Measurements from ENCODE around the gene TMEM95. TPM values are rescaled to one million over a fixed set of nuclear protein-coding genes. Genes with fewer than 3 reads are reported as not detected.

Gene TMEM95
- total RNA-seq, 1 experiment from 2014 or later, result not detected

- CTCF ChIA-PET, result interaction anchor here (0.6 kb wide), 1 partner anchor 57 kb away, joined by 3 read pairs; the partner anchor contains the start of gene CTDNEP1
- Histone ChIP-seq H3K9ac (ENCODE audit: low read length) (peak overlapping the region; percentile 99), H2AFZ (ENCODE audit: low read depth, low read length, poor library complexity, severe bottlenecking) (no peak overlapping the region), H3K36me3 (ENCODE audit: control insufficient read depth in 1 of 2, insufficient read depth in 2 of 2, low read length in 2 of 2) (peaks cover 30 to 46% of the 10 kb centered on the region in 2 experiments), H3K79me2 (ENCODE audit: insufficient read depth, low read length) (peaks cover 63% of the 10 kb centered on the region), H3K4me3 (replicated peaks in 1 of 2; ENCODE audit: low read depth in 1 of 2, low read length in 2 of 2) (peak overlapping the region; percentile 90 to 99), H3K9me2 (ENCODE audit: insufficient read depth) (no peaks in the 10 kb centered on the region), H3K9me3 (ENCODE audit: control insufficient read depth in 1 of 2, insufficient read depth in 1 of 2, low read depth in 1 of 2, low read length in 2 of 2) (no peaks in the 10 kb centered on the region), H3K4me1 (ENCODE audit: control insufficient read depth in 1 of 2, insufficient read depth in 2 of 2, low read length in 2 of 2) (peaks cover 28 to 56% of the 10 kb centered on the region in 2 experiments), H3K4me2 (ENCODE audit: low read length) (peak overlapping the region; percentile 88), H4K20me1 (ENCODE audit: insufficient read depth) (peaks cover 36% of the 10 kb centered on the region), H3K27me3 (ENCODE audit: insufficient read depth, low read length) (no peaks in the 10 kb centered on the region), H3K27ac (ENCODE audit: low read depth, low read length) (peak overlapping the region; percentile 98)
- DNase-seq (ENCODE audit: low read depth, low spot score), result peak; percentile 72
- RAD21 ChIA-PET (ENCODE audit: low non-redundant PET in 1 of 2, low total read pairs in 2 of 2, uncharacterized antibody in 2 of 2, unreplicated experiment in 2 of 2), result no interaction called here
- POLR2A ChIA-PET, result interaction anchor here (0.8 to 1.6 kb wide), 4 partner anchors 21 to 95 kb away, joined by 3 to 9 read pairs (median 3); partner anchors contain the start of genes GABARAP, NEURL4 and TMEM256
- peak; percentile 30 for ATAC-seq
- TSS peak; percentile 91 for BruUV-seq (replicated peaks)
- intact Hi-C loops (cut with micrococcal nuclease), result loop anchor here (5.0 kb wide), 1 partner anchor 57 kb away; the partner anchor contains the start of genes CTDNEP1 and ELP5
- peak; percentile 72 for TF ChIP-seq POLR2AphosphoS5 (IDR thresholded peaks at IDR 0.05; ENCODE audit: low read depth, low read length)
- TF ChIP-seq POLR2A (IDR thresholded peaks at IDR 0.05; ENCODE audit: borderline replicate concordance, extremely low read depth, insufficient read depth, insufficient read length), result peak; percentile 62
- TF ChIP-seq CBX3 (IDR thresholded peaks at IDR 0.05; ENCODE audit: low read depth), result no peak
- TF ChIP-seq YY1 (IDR thresholded peaks at IDR 0.05; ENCODE audit: extremely low read depth, insufficient replicate concordance, low read depth, low read length), result peak; percentile 46
- TF ChIP-seq JUND (IDR thresholded peaks at IDR 0.05), result no peak
- 0 out of 2 replicates have a peak, but pooled peaks have one; percentile 17 for TF ChIP-seq SP1 (IDR thresholded peaks at IDR 0.05; ENCODE audit: low read depth)
Observed at GRCh38 chr17:7308625-7309433, 46.1 kb upstream of the TMEM95 start.

GRCh38 chr17:7309628-7310027 lies 45.3 kb upstream of the TMEM95 start:
- BruUV-seq (replicated peaks), result no TSS peak
- RAD21 ChIA-PET (ENCODE audit: low non-redundant PET in 1 of 2, low total read pairs in 2 of 2, uncharacterized antibody in 2 of 2, unreplicated experiment in 2 of 2), result no interaction called here
- H4K20me1 ChIP-seq (ENCODE audit: insufficient read depth), result peaks cover 36% of the 10 kb centered on the region
- CTCF ChIA-PET, result interaction anchor here (0.6 kb wide), 1 partner anchor 58 kb away, joined by 3 read pairs; the partner anchor contains the start of gene CTDNEP1
- H3K36me3 ChIP-seq (ENCODE audit: control insufficient read depth in 1 of 2, insufficient read depth in 2 of 2, low read length in 2 of 2), result peaks cover 30 to 46% of the 10 kb centered on the region in 2 experiments
- no peak overlapping the region for H2AFZ ChIP-seq (ENCODE audit: low read depth, low read length, poor library complexity, severe bottlenecking)
- POLR2A ChIA-PET, result interaction anchor here (1.0 to 1.6 kb wide), 2 partner anchors 20 to 73 kb away, joined by 3 to 9 read pairs; partner anchors contain the start of gene NEURL4
- H3K9ac ChIP-seq (ENCODE audit: low read length), result peak overlapping the region; percentile 99; the same call in 1 of the 2 replicates
- intact Hi-C loops (cut with micrococcal nuclease), result loop anchor here (5.0 kb wide), 1 partner anchor 57 kb away; the partner anchor contains the start of genes CTDNEP1 and ELP5
- TF ChIP-seq ATF3 (IDR thresholded peaks at IDR 0.05) (no peak), CBX3 (IDR thresholded peaks at IDR 0.05; ENCODE audit: low read depth) (no peak), EZH2 (IDR thresholded peaks at IDR 0.05) (no peak)
- no peaks in the 10 kb centered on the region for H3K9me2 ChIP-seq (ENCODE audit: insufficient read depth)
- no peaks in the 10 kb centered on the region for H3K27me3 ChIP-seq (ENCODE audit: insufficient read depth, low read length)
- H3K4me3 ChIP-seq (replicated peaks in 1 of 2; ENCODE audit: low read depth in 1 of 2, low read length in 2 of 2), result peak overlapping the region; percentile 90 to 99; a peak in 3 of 4 replicates
- peaks cover 71% of the 10 kb centered on the region for H3K79me2 ChIP-seq (ENCODE audit: insufficient read depth, low read length)
- no peak for ATAC-seq
- H3K4me1 ChIP-seq (ENCODE audit: control insufficient read depth in 1 of 2, insufficient read depth in 2 of 2, low read length in 2 of 2), result peaks cover 32 to 64% of the 10 kb centered on the region in 2 experiments
- peak overlapping the region; percentile 88 for H3K4me2 ChIP-seq (ENCODE audit: low read length)
- peak overlapping the region; percentile 17 for H3K27ac ChIP-seq (ENCODE audit: low read depth, low read length)
- no peak for DNase-seq (ENCODE audit: low read depth, low spot score)
- H3K9me3 ChIP-seq (ENCODE audit: control insufficient read depth in 1 of 2, insufficient read depth in 1 of 2, low read depth in 1 of 2, low read length in 2 of 2), result no peaks in the 10 kb centered on the region
